Inferior parietal cortex (tissue), 1 donor: ENCODE results near the gene SVEP1.

Source experiments
- DNase-seq: peaks from one replicate; pipeline ENCODE4 v3.0.0-alpha.2; 2016; ENCODE audit errors: extremely low spot score

SVEP1 gene

GRCh38 chr9:110526426-110526825 lies 53.1 kb downstream of the SVEP1 start:
- DNase-seq = no peak

- no peak for DNase-seq
Observed at GRCh38 chr9:110521206-110521605, 58.3 kb downstream of the SVEP1 start.

GRCh38 chr9:110520120-110520701 lies 59.3 kb downstream of the SVEP1 start:
- DNase-seq = no peak

GRCh38 chr9:110517483-110517882 lies 62.1 kb downstream of the SVEP1 start:
- no peak for DNase-seq

GRCh38 chr9:110514897-110515296 lies 64.6 kb downstream of the SVEP1 start:
- DNase-seq = no peak

GRCh38 chr9:110512817-110513216 lies 66.7 kb downstream of the SVEP1 start:
- no peak for DNase-seq

GRCh38 chr9:110509792-110510191 lies 69.7 kb downstream of the SVEP1 start:
- no peak for DNase-seq

GRCh38 chr9:110502842-110503241 lies 76.7 kb downstream of the SVEP1 start:
- DNase-seq = no peak

GRCh38 chr9:110499608-110500007 lies 79.9 kb downstream of the SVEP1 start:
- no peak for DNase-seq

GRCh38 chr9:110487196-110487595 lies 92.3 kb downstream of the SVEP1 start:
- DNase-seq = no peak

GRCh38 chr9:110486218-110486617 lies 93.3 kb downstream of the SVEP1 start:
- no peak for DNase-seq

- no peak for DNase-seq
Observed at GRCh38 chr9:110479481-110479880, 100.1 kb downstream of the SVEP1 start.

GRCh38 chr9:110476251-110476650 lies 103.3 kb downstream of the SVEP1 start:
- DNase-seq = no peak

GRCh38 chr9:110472111-110472510 lies 107.4 kb downstream of the SVEP1 start:
- no peak for DNase-seq

- no peak for DNase-seq
Observed at GRCh38 chr9:110468950-110469349, 110.6 kb downstream of the SVEP1 start.

- no peak for DNase-seq
Observed at GRCh38 chr9:110465190-110465589, 114.4 kb downstream of the SVEP1 start.

GRCh38 chr9:110464321-110464720 lies 115.2 kb downstream of the SVEP1 start:
- no peak for DNase-seq

GRCh38 chr9:110463499-110463898 lies 116.0 kb downstream of the SVEP1 start:
- no peak for DNase-seq

- DNase-seq = no peak
Observed at GRCh38 chr9:110457245-110457644, 122.3 kb downstream of the SVEP1 start.

- DNase-seq = no peak
Observed at GRCh38 chr9:110456681-110457080, 122.9 kb downstream of the SVEP1 start.

- DNase-seq = no peak
Observed at GRCh38 chr9:110455860-110456259, 123.7 kb downstream of the SVEP1 start.

- DNase-seq = no peak
Observed at GRCh38 chr9:110452227-110452801, 127.2 kb downstream of the SVEP1 start.

- no peak for DNase-seq
Observed at GRCh38 chr9:110451726-110452125, 127.8 kb downstream of the SVEP1 start.

- DNase-seq = no peak
Observed at GRCh38 chr9:110447476-110447875, 132.1 kb downstream of the SVEP1 start.
